Stromal cell of bone marrow (primary cell): ENCODE measurements around the gene TSPAN18.

Experiments
- DNase-seq: peaks from one replicate; pipeline ENCODE4 v3.0.0-alpha.2; 2012; ENCODE audit warnings: low read depth

The TSPAN18 gene

GRCh38 chr11:44942029-44942955 is 215.5 kb downstream of the TSPAN18 start:
- no peak for DNase-seq

- DNase-seq = no peak
These were observed 216.4 kb downstream of the TSPAN18 start for GRCh38 chr11:44943118-44943517.

- DNase-seq = no peak
These were observed 216.9 kb downstream of the TSPAN18 start for GRCh38 chr11:44943696-44944095.

GRCh38 chr11:44944181-44944852 is 217.6 kb downstream of the TSPAN18 start:
- DNase-seq = no peak

GRCh38 chr11:44944853-44945235 is 218.1 kb downstream of the TSPAN18 start:
- no peak for DNase-seq

- DNase-seq = no peak
These were observed 218.9 kb downstream of the TSPAN18 start for GRCh38 chr11:44945666-44946065.

- peak; percentile 64 for DNase-seq
These were observed 219.5 kb downstream of the TSPAN18 start for GRCh38 chr11:44946263-44946662.

- no peak for DNase-seq
These were observed 220.4 kb downstream of the TSPAN18 start for GRCh38 chr11:44947114-44947513.

GRCh38 chr11:44948155-44948554 is 221.4 kb downstream of the TSPAN18 start:
- DNase-seq = no peak

GRCh38 chr11:44949160-44950030 is 222.6 kb downstream of the TSPAN18 start:
- DNase-seq = no peak

- DNase-seq = no peak
These were observed 223.4 kb downstream of the TSPAN18 start for GRCh38 chr11:44950031-44950624.

- peak; percentile 60 for DNase-seq
These were observed 224.1 kb downstream of the TSPAN18 start, which contains the start of gene TP53I11 for GRCh38 chr11:44950625-44951476. TP53I11 (minus strand) TSS chr11:44950883; CDS start chr11:44938335, 12,548 bp downstream.

GRCh38 chr11:44952082-44952481 is 225.3 kb downstream of the TSPAN18 start:
- DNase-seq = no peak

GRCh38 chr11:44952500-44953260 is 225.9 kb downstream of the TSPAN18 start:
- DNase-seq = no peak

GRCh38 chr11:44954051-44954906 is 227.5 kb downstream of the TSPAN18 start:
- no peak for DNase-seq

- peak; percentile 47 for DNase-seq
These were observed 228.4 kb downstream of the TSPAN18 start for GRCh38 chr11:44955015-44955738.

GRCh38 chr11:44957040-44957515 is 230.3 kb downstream of the TSPAN18 start:
- DNase-seq = no peak
